ENCODE measurements around the gene SOX9.
"Not testable (repeated sequence)": the region's sequence is repeated elsewhere in the genome, so short reads cannot be mapped to it uniquely, and the experiment has no call there.

SOX9 gene

GRCh38 chr17:72111336-72111923 is 9.4 kb upstream of the SOX9 start:
- DNase-seq = no peak

GRCh38 chr17:72111926-72112325 is 8.9 kb upstream of the SOX9 start:
- not testable (repeated sequence) for DNase-seq

- no peak for DNase-seq
Observed at GRCh38 chr17:72113751-72114150, 7.1 kb upstream of the SOX9 start.

- peak in 1 of 6 experiments; percentile 1 for DNase-seq
Observed at GRCh38 chr17:72115781-72116525, 4.9 kb upstream of the SOX9 start.

- no peak for DNase-seq
Observed at GRCh38 chr17:72116661-72117521, 3.9 kb upstream of the SOX9 start.

- no peak for DNase-seq
Observed at GRCh38 chr17:72117535-72118334, 3.1 kb upstream of the SOX9 start.

- peak in 1 of 6 experiments; percentile 9 for DNase-seq
Observed at GRCh38 chr17:72118335-72119076, 2.3 kb upstream of the SOX9 start.

- no peak for DNase-seq
Observed at GRCh38 chr17:72119077-72119872, 1.5 kb upstream of the SOX9 start.

- DNase-seq = no peak
Observed at GRCh38 chr17:72119873-72120641, 763 bp upstream of the SOX9 start.

GRCh38 chr17:72121164-72122009 is 567 bp downstream of the SOX9 start:
- no peak for DNase-seq

- no peak for DNase-seq
Observed at GRCh38 chr17:72122010-72122764, 1.4 kb downstream of the SOX9 start.

- DNase-seq = no peak
Observed at GRCh38 chr17:72122765-72123529, 2.1 kb downstream of the SOX9 start.

GRCh38 chr17:72123530-72124437 is 3.0 kb downstream of the SOX9 start:
- no peak for DNase-seq

GRCh38 chr17:72124438-72124775 is 3.6 kb downstream of the SOX9 start:
- DNase-seq = no peak

- DNase-seq = no peak
Observed at GRCh38 chr17:72125226-72125651, 4.4 kb downstream of the SOX9 start.

GRCh38 chr17:72125742-72126141 is 4.9 kb downstream of the SOX9 start:
- no peak for DNase-seq
